ENCODE data around the gene CALHM2. TPM values are rescaled to one million over a fixed set of nuclear protein-coding genes. Genes with fewer than 3 reads are reported as not detected.

CALHM2 gene
- polyA plus RNA-seq, 1 of the 3 experiments (the other 2 are of a cell fraction), result 0.10 TPM

DNA sequence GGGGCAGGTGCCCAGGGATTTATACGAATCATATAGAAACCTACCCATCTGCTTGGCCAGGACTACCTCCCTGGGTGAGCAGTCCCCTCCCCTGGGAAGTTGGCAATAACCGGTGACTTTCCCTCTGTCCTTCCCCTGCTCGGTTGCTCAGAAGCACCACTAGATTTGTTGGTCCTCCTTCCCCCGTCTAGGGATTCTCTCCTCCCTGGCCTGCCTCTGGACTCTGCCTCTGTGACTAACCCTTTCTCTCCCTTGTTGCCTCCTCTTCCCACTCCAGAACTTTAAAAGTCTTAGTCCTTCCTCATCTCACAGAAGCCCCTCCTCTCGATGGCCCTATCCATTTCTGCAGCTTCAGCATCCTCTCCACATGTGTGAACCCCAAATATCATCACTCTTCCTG, 17.0 kb upstream of the CALHM2 start:
- ChIA-PET POLR2A (no interaction called here), CTCF (interaction anchor here (1.0 to 3.7 kb wide), 4 partner anchors 13 to 96 kb away, joined by 3 to 18 read pairs (median 4); no protein-coding TSS in a partner anchor)
- Histone ChIP-seq H3K79me2 (ENCODE audit: insufficient read depth) (no peaks in the 10 kb centered on the region), H3K4me3 (ENCODE audit: low read depth in 2 of 2, low read length in 1 of 2) (no peak overlapping the region), H3F3A (replicated peaks; ENCODE audit: insufficient read depth) (no peaks in the 10 kb centered on the region), H3K9ac (no peak overlapping the region), H3K27ac (ENCODE audit: low read depth in 2 of 2, low read length in 1 of 2) (no peak overlapping the region), H3K4me1 (ENCODE audit: control insufficient read depth in 1 of 2, insufficient read depth in 2 of 2, low read depth in 1 of 2, low read length in 1 of 2) (no peaks in the 10 kb centered on the region), H3K4me2 (no peak overlapping the region), H2AFZ (ENCODE audit: low read depth) (no peak overlapping the region), H3K36me3 (replicated peaks in 1 of 2; ENCODE audit: control insufficient read depth in 1 of 2, insufficient read depth in 2 of 2, low read length in 1 of 2) (no peaks in the 10 kb centered on the region), H3K9me2 (no peaks in the 10 kb centered on the region), H3K9me3 (no peaks in the 10 kb centered on the region), H3K27me3 (ENCODE audit: insufficient read depth) (no peaks in the 10 kb centered on the region), H4K20me1 (ENCODE audit: insufficient read depth) (no peaks in the 10 kb centered on the region)
- WGBS (ENCODE audit: low lambda C conversion rate), result 60% methylated on average over 5 of the region's 5 CpGs
- no peak for DNase-seq
- TF ChIP-seq REST (IDR thresholded peaks at IDR 0.05; ENCODE audit: low read depth, low read length) (no peak), GATA2 (CRISPR knock-in tag; IDR thresholded peaks at IDR 0.05) (no peak), TAF1 (IDR thresholded peaks at IDR 0.05; ENCODE audit: borderline replicate concordance, low read depth, low read length) (no peak), FOXJ3 (CRISPR knock-in tag; IDR thresholded peaks at IDR 0.05) (no peak), FOXM1 (IDR thresholded peaks at IDR 0.05; ENCODE audit: low read depth) (no peak), POLR2AphosphoS5 (IDR thresholded peaks at IDR 0.05; ENCODE audit: low read depth, low read length) (no peak), EP300 (IDR thresholded peaks at IDR 0.05; ENCODE audit: borderline replicate concordance in 1 of 2, low read depth in 1 of 2, low read length in 1 of 2) (no peak), USF1 (IDR thresholded peaks at IDR 0.05; ENCODE audit: borderline replicate concordance, low read depth) (no peak)

DNA sequence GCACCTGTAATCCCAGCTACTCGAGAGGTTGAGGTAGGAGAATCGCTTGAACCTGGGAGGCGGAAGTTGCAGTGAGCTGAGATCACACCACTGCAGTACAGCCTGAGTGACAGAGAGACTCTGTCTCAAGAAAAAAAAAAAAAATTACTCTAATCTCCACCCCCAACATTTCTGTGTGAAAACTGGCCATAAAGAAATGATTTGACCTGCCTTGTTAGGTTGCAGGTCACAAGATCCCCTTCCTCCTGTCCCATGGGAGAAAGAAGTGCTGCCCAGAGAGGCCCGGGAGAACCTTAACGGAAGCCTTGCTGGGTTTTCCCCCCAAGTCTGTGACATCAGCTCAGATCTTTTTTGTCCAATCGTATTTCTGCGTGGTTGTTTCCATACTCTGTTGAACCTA, 15.2 kb upstream of the CALHM2 start:
- Histone ChIP-seq H2AFZ (ENCODE audit: low read depth) (no peak overlapping the region), H3K79me2 (ENCODE audit: insufficient read depth) (no peaks in the 10 kb centered on the region), H3K27me3 (ENCODE audit: insufficient read depth) (no peaks in the 10 kb centered on the region), H3K27ac (ENCODE audit: low read depth in 2 of 2, low read length in 1 of 2) (no peak overlapping the region), H3K4me2 (no peak overlapping the region), H3K9me2 (no peaks in the 10 kb centered on the region), H3K9me3 (no peaks in the 10 kb centered on the region), H3K4me1 (ENCODE audit: control insufficient read depth in 1 of 2, insufficient read depth in 2 of 2, low read depth in 1 of 2, low read length in 1 of 2) (no peaks in the 10 kb centered on the region), H3K9ac (no peak overlapping the region), H4K20me1 (ENCODE audit: insufficient read depth) (no peaks in the 10 kb centered on the region), H3K36me3 (replicated peaks in 1 of 2; ENCODE audit: control insufficient read depth in 1 of 2, insufficient read depth in 2 of 2, low read length in 1 of 2) (no peaks in the 10 kb centered on the region), H3F3A (replicated peaks; ENCODE audit: insufficient read depth) (no peaks in the 10 kb centered on the region), H3K4me3 (ENCODE audit: low read depth in 2 of 2, low read length in 1 of 2) (no peak overlapping the region)
- no peak for DNase-seq
- 91% methylated on average over 7 of the region's 7 CpGs for WGBS (ENCODE audit: low lambda C conversion rate)
- CTCF ChIA-PET, result interaction anchor here (1.1 kb wide), 2 partner anchors 26 to 51 kb away, joined by 3 to 5 read pairs; no protein-coding TSS in a partner anchor
- TF ChIP-seq SIN3A (IDR thresholded peaks at IDR 0.05; ENCODE audit: borderline replicate concordance, low read depth, low read length) (no peak), GABPA (IDR thresholded peaks at IDR 0.05; ENCODE audit: low read depth) (no peak), MAX (IDR thresholded peaks at IDR 0.05; ENCODE audit: low read depth) (no peak), RFX5 (IDR thresholded peaks at IDR 0.05; ENCODE audit: low read length) (no peak), SMC3 (IDR thresholded peaks at IDR 0.05; ENCODE audit: low read depth, low read length) (no peak), FOSL2 (IDR thresholded peaks at IDR 0.05; ENCODE audit: borderline replicate concordance, low read depth) (no peak), USF1 (IDR thresholded peaks at IDR 0.05; ENCODE audit: borderline replicate concordance, low read depth) (no peak), FOXM1 (IDR thresholded peaks at IDR 0.05; ENCODE audit: low read depth) (no peak), FOXJ3 (CRISPR knock-in tag; IDR thresholded peaks at IDR 0.05) (no peak), NRF1 (IDR thresholded peaks at IDR 0.05; ENCODE audit: low read depth, low read length) (no peak), EP300 (IDR thresholded peaks at IDR 0.05; ENCODE audit: borderline replicate concordance in 1 of 2, low read depth in 1 of 2, low read length in 1 of 2) (no peak), YY1 (IDR thresholded peaks at IDR 0.05; ENCODE audit: low read depth) (no peak), RCOR1 (IDR thresholded peaks at IDR 0.05; ENCODE audit: low read length) (no peak)
- POLR2A ChIA-PET, result no interaction called here
